NCI-H2171 treated with DMSO at 0.1 percent for 48 hours (cell line): Measurements from ENCODE around the gene DCTN5.
"Not testable (repeated sequence)": the region's sequence is repeated elsewhere in the genome, so short reads cannot be mapped to it uniquely, and the experiment has no call there.

Experiments used
- DNase-seq: peaks from one replicate; lab custom pipeline; 2025; lab: John Stamatoyannopoulos, UW

The DCTN5 gene

DNA sequence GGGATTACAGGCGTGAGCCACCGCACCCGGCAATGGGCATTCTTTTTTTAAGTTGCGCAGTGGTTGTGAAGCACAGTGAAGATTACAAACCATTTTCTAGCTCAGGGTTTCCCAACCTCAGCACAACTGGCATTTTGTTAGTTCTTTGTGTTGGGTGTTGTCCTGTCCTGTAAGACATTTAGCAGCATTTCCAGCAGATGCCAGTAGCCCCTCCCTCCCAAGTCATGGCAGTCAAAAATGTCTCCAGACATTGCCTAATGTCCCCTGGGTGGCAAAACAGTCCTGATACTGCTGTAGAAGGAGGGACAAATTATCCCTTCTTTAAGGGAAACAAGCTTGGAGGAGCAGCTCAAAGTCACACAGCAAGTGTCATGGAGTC, 53.0 kb downstream of the DCTN5 start:
- no peak for DNase-seq

DNA sequence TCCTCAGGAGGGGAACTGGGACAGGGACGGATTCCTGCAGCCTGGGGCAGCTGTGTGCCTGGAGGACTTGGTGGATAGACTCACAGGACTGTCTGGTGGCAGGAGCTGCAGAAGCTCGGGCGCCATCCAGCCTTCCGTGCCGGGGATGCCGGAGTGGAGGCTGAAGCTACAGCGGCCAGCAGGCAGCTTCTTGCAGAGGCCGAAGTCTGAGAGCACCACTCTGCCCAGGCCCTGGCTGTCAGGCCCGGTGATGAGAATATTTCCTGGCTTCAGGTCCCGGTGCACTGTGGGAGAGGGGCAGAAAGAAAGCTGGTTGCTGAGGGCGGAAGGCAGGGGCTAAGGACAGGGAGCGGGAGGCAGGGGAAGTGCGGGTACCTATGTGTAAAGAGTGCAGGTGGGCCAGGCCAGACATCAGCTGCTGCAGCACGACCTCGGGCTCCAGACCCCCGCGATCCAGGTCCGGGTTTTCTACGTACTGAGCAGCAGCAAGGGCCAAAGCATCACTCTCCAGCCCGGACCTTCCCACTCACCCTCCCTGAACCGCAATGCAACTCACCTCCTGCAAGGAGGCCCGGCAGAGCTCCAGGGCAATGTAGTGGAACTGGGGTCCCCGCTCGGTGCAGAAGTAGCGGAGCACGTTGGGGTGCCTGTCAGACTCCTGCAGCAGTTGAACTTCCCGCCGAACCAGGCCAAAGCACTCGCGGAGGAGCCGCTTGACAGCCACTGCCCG, 53.5 kb downstream of the DCTN5 start:
- DNase-seq: no peak

DNA sequence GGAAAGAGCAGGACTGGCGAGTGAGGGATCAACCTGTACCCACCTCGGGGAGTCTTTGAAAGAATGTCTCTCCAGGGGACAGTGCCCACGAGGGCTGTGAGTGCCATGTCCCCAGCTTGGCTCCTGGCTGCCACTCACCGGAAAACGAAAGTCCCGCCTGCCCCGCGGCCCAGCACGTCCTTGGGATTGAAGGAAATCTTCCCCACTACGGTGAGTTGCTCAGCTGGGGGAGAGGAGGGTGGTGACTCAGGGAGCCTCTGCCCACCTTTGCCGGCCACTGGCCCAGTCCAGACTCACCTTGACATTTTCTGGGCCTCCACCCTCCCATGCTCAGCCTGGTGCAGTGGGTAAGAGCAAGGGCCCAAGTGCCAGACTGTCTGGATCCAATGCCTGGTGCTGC, 54.5 kb downstream of the DCTN5 start:
- no peak for DNase-seq

DNA sequence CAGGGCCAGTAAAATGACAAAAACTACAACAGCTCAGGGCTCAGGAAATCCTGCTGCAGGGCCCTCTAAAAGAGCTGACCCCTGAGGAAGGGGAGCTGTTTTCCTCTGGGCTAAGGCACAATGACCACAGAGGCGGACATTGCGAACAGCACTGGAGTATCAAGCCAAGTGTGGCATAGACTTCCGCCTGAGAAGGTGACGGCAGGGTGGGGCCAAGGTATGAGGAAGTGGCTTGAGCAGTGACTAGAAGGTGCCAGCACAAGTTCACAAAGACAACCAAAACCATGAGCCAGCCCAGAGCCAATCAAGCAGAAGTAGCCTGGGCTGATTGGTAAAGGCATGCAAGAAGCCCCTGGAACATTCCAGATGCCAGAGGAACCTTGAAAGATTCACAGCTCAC, 57.8 kb downstream of the DCTN5 start:
- no peak for DNase-seq

DNA sequence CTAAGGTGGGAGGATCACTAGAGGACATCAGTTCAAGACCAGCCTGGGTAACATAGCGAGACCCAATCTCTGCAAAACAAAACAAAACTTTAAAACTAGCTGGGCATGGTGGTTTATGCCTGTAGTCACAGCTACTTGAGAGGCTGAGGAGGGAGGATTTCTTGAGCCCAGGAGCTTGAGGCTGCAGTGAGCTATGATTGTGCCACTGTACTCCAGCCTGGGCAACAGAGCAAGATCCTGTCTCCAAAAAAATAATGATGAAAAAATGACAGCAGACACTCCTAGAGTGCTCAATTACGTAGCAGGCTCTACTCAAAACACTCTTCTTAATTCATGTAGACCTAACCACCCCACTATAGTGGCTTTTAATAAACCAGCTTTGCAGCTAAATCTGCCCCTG, 58.8 kb downstream of the DCTN5 start:
- no peak for DNase-seq

DNA sequence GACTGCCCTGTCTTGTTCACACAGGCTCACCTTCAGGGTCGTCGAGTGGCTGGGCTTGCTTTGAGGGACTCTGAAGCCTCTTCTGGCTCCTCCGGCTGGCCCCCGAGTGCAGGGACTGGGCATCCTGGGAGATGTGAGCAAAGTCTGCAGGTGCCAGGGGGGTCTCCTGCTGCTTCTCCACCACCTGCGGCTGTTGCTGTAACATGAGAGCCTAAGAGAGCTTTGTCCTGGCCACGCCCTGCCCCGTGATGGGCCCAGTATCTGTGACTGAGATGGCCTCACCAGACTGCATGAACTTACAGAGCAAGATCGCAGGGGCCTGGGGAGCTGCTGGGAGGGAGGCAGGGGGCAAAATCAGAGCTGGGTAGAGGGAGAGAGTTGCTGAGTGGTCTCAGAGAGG, 59.2 kb downstream of the DCTN5 start:
- DNase-seq: peak; percentile 79

DNA sequence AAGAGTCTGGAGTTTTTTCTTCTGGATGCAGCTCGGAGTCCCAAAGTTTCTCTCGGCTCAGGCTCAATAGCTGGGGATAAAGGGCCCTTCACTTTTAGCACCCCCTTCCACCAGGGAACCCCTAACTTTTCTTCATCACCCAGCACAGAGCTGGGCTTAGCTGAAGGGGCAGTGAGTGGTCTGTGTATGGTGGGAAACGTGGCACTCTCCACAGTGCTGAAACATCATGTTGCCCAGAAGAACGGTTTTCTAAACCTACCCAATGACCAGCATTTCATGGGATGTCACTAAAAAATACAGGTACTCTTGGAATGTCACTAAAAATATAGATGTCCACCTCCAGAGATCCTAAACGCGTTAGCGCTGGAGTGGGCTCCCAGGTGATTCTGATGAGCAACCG, 59.8 kb downstream of the DCTN5 start:
- DNase-seq: no peak

DNA sequence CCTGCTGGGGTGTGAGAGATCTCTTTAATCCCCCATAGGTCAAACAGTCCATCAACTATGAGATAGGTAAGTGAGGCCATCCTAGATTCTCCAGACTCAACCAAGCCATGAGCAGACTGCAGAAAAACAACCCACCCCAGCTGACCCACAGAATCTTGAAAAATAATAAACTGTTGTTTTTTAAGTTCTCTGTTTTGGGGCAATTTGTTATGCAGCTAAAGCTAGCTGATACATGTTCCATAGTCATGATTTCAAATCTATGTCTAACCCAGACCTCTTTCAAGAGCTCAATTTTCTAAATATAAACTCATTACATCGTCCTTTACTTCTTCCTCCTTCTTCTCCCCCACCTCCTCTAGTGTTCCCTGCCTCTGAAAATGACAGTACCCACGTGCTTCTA, 61.7 kb downstream of the DCTN5 start:
- DNase-seq: no peak

DNA sequence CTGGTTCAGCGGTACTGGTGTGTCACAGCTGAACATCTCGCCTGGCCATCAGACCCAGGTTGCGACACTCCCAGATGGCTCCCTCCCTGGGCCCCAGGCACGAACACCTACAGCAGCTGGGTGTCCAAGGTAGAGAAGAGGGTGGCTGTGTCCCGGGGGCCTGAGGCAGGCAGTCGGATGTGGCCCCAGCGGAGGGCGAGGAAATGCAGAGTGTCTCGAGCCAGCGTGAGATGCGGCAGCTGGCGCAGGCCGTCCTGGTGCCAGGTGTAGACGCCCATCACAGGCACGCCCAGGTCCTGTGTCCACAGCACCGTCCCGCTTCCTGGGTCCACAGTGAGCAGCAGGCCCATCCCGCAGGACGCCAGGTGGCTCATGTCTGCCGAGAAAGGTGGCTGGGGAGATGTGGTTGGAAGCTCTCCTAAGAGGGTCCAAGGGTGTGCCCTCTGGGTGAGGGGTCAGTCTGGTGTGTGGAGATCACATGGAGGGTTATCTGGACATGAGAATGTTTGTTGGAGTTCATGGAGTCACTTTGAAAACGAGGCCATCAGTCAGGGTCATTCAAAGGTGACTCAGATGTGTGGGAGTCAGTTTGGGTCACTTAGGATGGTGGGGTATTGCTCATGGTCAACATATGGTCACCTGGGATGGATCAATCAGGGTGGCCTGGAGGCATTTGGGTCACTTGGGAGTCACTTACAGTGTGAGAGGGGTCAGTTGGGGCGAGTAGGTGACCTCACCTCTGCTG, 63.7 kb downstream of the DCTN5 start:
- no peak for DNase-seq

DNA sequence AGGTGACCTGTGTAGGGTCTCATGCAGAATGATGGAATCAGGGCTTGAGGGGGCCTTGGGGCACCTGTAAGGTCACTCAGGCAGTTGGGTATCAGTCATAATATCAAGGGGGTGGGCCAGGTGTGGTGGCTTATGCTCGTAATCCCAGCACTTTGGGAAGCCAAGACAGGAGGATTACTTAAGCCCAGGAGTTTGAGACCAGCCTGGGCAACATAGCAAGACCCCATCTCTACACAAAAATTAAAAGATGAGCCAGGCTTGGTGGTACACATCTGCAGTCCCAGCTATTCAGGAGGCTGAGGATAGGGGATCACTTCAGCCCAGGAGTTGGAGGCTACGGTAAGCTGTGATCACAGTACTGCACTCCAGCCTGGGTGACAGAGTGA, 64.2 kb downstream of the DCTN5 start:
- DNase-seq: no peak

DNA sequence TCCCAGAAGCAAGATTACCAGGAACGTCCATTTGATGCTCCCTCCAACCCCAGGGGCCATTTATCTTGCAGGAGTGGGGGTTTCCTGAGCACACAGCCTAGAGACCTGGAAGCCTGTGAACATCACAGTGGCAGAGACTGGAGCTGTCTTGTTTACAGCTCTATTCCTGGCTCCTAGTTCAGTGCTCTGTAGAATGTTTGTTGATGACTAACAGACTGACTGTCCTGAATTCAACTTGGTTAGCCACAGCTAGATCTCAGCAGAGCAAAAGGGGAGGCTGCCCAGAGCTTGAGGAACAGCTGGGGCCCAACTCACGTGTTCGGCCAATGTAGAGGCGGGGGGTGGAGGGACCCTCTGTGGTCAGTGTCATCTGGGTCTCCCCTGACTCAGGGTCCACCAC, 65.2 kb downstream of the DCTN5 start:
- DNase-seq: no peak

DNA sequence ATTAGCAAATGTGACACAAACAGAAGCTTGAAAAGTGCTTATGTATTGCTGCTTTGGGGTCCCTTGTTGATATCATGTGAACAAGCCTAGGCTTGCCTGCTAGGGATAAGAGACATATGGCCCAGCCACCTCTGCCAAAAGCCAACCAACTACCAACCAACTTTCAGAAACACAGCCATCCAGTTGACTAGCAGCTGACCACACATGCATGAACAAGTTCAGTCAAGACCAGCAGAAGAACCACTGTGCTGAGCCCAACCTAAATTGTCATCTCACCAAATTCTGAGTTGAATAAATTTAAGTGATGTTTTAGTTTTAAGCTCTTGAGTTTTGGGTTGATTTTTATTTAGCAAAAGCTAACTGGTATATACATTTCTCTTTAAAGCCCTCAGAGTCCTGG, 68.3 kb downstream of the DCTN5 start:
- DNase-seq: peak; percentile 73

DNA sequence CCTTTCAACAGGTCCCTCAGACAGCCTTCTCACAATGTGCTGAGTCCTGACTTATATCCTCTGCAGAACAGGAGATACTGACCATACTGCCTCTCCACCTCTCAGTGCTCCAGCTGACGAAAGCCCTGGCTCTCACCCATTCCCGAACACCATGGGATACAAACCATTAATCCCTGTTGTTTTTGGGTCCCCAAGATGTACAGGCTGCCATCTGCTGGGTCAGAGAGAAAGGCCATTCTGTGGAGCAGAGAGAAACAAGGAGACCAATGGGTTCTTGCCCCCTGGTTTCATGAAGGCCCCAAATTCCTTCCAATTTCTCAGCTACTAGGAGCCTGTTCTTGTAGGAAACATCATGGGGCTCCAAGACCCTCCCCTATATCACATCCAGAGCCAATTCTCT, 68.7 kb downstream of the DCTN5 start:
- no peak for DNase-seq

DNA sequence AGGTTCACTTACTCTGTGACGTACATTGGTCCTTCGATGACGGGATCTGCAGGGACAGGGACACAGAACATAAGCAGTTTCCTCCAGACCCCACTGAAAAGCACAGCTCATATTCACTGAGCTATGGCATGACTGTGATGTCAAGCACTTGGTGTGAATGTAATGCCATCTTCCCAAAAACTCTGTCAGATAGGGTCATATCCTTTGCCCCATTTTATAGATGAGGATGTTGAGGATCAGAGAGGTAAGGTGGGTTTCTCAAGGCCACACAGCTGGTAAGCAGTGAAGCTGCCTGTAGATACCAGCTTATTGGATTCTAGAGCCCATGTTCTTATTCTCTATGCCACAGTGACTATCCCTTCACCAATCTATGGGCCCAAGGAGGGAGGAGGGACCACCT, 69.2 kb downstream of the DCTN5 start:
- DNase-seq: no peak

DNA sequence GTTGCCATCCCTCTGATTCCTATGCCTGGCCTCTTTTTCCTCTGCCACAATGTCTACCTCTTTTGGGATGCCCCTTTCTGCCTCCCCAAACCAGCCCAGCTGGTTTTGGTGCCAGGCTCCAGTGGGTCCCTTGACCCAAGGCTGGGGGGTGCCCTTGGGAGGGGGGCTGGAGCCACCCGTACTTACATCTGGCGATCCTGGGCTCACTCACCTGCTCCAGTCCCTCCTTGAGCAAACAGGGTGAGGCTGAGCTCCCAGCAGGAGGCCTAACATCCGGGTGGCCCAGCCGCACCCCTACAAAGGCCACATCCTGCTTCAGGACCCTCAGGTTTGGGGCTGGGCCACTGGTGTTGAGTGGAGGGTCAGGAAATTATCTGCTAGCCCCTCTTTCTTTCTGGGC, 70.5 kb downstream of the DCTN5 start:
- no peak for DNase-seq

DNA sequence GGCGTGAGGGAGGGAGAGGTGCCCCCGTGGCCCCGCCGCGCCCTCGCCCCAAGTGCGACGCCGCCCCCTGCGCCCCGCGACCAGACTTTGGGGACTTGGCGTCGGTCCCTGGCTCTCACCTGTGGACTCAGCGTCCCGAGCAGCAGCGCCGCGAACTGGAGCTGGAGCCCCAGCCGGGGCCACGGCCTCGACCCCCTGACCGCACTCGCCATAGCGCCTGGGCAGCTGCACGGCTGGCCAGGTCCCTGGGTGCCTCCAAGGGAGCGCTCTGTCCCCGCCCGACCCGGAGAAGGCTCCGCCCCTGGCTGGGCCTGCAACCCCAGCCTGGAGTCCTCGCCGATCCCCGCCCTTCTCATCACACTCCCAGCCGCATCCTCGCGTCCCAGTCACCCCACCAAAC, 71.7 kb downstream of the DCTN5 start, which contains the start of gene ERN2:
TSS of gene ERN2 (minus strand) at position 247 of the 400 bp plus-strand sequence. CDS start at position 212, 35 bp downstream.
- no peak for DNase-seq

DNA sequence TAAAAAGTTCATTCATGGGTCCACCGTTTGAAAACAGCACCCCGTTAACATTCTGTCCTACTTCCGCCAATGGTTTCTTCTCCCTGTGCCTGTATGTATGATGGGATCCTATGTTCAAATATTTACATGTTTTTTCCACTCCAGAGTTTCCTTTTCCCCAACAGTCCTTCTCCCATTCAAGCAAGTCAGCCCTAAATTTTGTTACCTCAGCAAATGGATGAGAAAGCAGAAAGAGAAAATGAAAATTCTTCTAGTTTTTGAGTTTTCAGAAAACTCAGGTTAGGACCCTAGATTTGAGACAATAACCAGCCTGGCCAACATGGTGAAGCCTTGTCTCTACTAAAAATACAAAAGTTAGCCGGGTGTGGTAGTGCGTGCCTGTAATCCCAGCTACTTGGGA, 75.2 kb downstream of the DCTN5 start:
- DNase-seq: no peak

DNA sequence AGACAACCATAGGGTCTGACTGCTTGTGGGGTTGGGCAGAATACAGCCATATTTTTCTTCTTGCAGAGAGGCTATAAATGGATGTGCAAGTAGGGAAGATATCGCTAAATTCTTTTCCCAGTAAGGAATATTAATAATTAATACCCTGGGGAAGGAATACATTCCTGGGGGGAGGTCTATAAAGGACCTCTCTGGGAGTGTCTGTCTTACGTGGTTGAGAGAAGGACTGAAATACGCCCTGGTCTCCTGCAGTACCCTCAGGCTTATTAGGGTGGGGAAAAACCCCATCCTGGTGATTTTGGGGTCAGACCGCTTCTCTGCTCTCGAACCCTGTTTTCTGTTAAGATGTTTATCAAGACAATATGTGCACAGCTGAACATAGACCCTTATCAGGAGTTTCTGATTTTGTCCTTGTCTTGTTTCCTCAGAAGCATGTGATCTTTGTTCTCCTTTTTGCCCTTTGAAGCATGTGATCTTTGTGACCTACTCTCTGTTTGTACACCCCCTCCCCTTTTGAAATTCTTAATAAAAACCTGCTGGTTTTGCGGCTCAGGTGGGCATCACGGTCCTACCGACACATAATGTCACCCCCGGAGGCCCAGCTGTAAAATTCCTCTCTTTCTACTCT, 81.5 kb downstream of the DCTN5 start:
- DNase-seq: not testable (repeated sequence)

DNA sequence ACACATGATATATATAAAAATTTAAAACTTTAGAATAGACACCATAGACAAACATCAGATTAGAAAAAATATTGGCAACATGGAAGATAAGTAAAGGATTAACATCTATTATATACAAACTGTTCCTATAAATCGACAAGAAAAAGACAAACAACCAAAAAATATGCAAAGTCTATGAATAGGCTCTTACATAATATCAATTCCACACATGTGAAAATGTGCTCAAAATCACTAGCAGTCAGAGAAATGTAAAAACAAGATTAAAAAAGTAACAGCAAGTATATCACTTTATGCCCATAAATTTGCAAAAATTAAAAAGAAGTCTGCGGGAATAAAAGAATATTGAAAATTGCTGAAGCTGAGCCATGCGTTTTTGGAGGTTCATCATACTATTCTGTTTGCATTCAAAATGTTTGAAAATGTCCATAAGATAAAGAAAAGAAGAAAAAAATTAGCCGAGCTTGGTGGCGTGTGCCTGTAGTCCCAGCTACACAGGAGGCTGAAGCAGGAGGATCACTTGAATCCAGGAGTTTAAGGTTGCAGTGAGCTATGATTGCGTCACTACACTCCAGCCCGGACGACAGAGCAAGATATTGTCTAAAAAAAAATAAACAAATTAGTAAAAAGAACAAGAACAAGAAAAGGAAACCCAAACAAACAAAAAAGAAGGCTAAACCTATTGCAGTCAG, 83.0 kb downstream of the DCTN5 start:
- no peak for DNase-seq

DNA sequence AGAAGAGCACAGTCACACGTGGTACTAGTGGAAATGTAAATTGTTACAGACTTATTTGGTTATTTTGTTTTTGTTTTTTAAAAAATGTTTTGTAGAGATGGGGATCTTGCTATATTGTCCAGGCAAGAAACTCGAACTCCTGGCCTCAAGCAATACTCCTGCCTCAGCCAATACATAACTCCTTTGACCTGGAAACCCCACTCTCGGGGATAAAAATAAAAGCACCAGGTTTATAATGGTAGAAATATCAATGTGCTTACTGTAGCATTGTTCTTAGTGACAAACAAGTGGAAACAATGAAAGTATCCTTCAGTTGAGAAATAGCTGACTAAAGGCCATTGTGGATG, 83.5 kb downstream of the DCTN5 start:
- DNase-seq: no peak

DNA sequence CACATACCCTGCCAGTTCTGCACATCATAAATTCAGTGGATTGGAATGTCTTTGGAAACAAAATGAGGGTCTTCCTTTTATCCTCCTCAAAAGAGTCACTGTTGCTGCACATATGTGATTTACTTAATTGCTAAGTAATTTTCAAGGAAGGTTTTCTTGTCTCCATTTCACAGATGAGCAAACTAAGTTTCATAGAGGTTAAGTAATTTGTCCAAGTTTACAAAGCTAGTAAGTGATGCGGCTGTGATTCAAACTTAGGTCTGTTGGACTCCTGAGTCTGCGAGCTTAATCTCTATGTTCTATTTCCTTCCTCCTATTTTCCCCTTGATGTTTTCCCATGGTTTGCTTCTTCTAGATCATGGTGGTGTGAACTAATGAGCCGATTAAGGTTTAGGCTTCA, 85.4 kb downstream of the DCTN5 start:
- DNase-seq: no peak
